ENCODE results near the gene CCDC186. TPM values are rescaled to one million over a fixed set of nuclear protein-coding genes. Genes with fewer than 3 reads are reported as not detected.

CCDC186 gene
- total RNA-seq, 1 experiment from 2014 or later: 20.9 TPM

DNA sequence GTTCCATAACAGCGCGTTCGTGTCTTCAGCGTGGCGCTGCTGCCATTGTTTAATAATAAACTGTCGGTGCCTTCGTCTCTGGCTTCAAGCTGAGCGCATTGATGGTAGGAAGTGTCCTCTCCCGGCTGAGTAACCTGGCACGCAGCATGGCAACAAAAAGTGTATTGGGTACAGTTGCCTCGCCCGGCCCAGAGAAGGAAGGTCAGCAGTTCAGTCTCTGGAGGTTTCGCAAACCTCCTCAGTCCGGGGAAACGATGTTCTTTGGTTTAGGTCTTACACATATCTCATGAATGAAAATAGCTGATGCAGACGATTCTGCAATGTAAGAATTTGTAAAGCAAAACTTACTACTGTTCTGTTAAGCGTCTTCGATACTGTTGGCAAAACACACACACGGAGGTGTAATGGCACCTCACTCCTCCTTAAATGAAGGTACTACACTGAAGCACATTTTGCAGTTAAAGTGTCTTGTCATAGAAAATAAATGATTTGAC lies 739 bp upstream of the CCDC186 start:
- intact Hi-C loops (cut with micrococcal nuclease): loop anchor here (1.0 to 2.0 kb wide), 2 partner anchors 96 to 127 kb away; no protein-coding TSS in a partner anchor
- DNase-seq (ENCODE audit: unreplicated experiment): peak; percentile 87
- H3K27me3 Mint-ChIP-seq (ENCODE audit: insufficient read depth, unreplicated experiment): no peaks in the 10 kb centered on the region
- peak overlapping the region; percentile 97 for H3K4me3 Mint-ChIP-seq (ENCODE audit: unreplicated experiment)
- ChIA-PET CTCF (no interaction called here), POLR2A (interaction anchor here (0.6 to 6.4 kb wide), 40 partner anchors 10 to 763 kb away, joined by 3 to 107 read pairs (median 4); partner anchors contain the start of genes CASP7, TRUB1 and VWA2)
- no peaks in the 10 kb centered on the region for H3K36me3 Mint-ChIP-seq (ENCODE audit: insufficient read depth, unreplicated experiment)
- H3K4me1 Mint-ChIP-seq (ENCODE audit: insufficient read depth, unreplicated experiment): peaks cover 6% of the 10 kb centered on the region
- no TSS peak for BruUV-seq (replicated peaks)
- TF ChIP-seq, protein P1, sequence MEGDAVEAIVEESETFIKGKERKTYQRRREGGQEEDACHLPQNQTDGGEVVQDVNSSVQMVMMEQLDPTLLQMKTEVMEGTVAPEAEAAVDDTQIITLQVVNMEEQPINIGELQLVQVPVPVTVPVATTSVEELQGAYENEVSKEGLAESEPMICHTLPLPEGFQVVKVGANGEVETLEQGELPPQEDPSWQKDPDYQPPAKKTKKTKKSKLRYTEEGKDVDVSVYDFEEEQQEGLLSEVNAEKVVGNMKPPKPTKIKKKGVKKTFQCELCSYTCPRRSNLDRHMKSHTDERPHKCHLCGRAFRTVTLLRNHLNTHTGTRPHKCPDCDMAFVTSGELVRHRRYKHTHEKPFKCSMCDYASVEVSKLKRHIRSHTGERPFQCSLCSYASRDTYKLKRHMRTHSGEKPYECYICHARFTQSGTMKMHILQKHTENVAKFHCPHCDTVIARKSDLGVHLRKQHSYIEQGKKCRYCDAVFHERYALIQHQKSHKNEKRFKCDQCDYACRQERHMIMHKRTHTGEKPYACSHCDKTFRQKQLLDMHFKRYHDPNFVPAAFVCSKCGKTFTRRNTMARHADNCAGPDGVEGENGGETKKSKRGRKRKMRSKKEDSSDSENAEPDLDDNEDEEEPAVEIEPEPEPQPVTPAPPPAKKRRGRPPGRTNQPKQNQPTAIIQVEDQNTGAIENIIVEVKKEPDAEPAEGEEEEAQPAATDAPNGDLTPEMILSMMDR (IDR thresholded peaks at IDR 0.05; ENCODE audit: unreplicated experiment): no peak
- H3K9me3 Mint-ChIP-seq (ENCODE audit: unreplicated experiment): no peaks in the 10 kb centered on the region
- peak overlapping the region; percentile 99 for H3K27ac Mint-ChIP-seq (ENCODE audit: low read depth, unreplicated experiment)

DNA sequence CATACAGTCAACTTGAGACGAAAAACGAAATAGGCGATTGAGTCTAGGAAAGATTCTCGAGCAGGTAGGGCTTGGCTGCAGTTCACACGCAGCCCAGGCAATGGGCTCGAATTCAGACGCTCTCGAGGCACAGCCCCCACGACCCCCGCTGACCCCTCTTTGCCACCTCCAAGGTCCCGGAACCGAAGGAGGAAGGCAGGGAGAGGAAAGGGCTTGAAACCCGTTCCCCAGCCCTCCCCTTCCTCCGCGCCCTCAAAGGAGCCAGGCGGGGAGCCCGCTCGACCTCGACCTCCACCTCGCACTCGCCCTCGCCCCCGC lies 441 bp downstream of the CCDC186 start:
- H3K36me3 Mint-ChIP-seq (ENCODE audit: insufficient read depth, unreplicated experiment): no peaks in the 10 kb centered on the region

DNA sequence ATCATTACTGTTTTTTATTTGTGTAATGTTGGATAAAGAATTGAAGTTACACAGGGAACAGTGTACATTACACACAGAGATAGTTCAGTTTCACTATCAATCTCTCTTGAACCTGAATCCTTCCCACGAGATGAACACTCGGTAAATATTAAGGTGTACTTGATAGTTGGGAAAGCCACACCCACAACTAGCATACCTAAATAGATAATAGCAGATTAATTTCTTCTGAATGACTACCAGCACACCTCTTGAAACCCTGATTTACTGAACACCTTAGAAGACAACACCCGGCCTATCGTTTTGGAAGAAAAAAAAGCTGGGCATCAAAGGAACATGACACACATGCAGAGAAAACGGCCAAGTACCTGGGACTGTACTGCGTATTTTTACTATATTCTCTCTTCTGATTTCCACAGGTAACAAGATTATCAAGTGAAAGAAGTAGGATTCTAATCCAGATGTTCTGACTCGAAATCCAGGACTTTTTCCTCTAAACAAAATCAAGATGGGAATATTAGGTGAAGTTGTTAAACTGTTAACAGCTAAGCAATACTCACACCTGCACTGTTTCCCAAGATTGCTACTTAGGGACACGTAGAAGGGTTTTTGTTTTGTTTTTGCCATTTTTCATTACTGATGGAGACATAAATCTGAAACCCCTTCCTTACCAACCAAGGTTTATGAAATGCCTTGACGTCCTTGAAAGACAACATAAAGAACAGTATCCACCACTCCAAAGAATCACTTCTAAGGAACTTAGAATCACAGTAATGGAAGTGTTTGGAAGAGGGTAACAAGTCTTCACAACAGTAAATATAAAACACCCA lies 1.0 kb downstream of the CCDC186 start:
- H3K4me3 Mint-ChIP-seq (ENCODE audit: unreplicated experiment): peak overlapping the region; percentile 97
- POLR2A ChIA-PET: interaction anchor here (0.6 to 6.4 kb wide), 12 partner anchors 10 to 316 kb away, joined by 3 to 107 read pairs (median 7); partner anchors contain the start of gene VWA2
- H3K27ac Mint-ChIP-seq (ENCODE audit: low read depth, unreplicated experiment): peak overlapping the region; percentile 99
- CTCF ChIA-PET: interaction anchor here (0.6 to 1.1 kb wide), 4 partner anchors 17 to 232 kb away, joined by 3 to 4 read pairs (median 3); no protein-coding TSS in a partner anchor
- DNase-seq (ENCODE audit: unreplicated experiment): peak; percentile 22
- TF ChIP-seq, protein P1 (IDR thresholded peaks at IDR 0.05; ENCODE audit: unreplicated experiment): no peak
- H3K36me3 Mint-ChIP-seq (ENCODE audit: insufficient read depth, unreplicated experiment): no peaks in the 10 kb centered on the region
- H3K9me3 Mint-ChIP-seq (ENCODE audit: unreplicated experiment): peaks cover 5% of the 10 kb centered on the region
- H3K27me3 Mint-ChIP-seq (ENCODE audit: insufficient read depth, unreplicated experiment): no peaks in the 10 kb centered on the region
- intact Hi-C loops (cut with micrococcal nuclease): loop anchor here (1.0 kb wide), 1 partner anchor 22 kb away; no protein-coding TSS in a partner anchor
- peaks cover 6% of the 10 kb centered on the region for H3K4me1 Mint-ChIP-seq (ENCODE audit: insufficient read depth, unreplicated experiment)
- BruUV-seq (replicated peaks): no TSS peak

More for the DNA sequence above, 441 bp downstream of the CCDC186 start:
- peak overlapping the region; percentile 99 for H3K27ac Mint-ChIP-seq (ENCODE audit: low read depth, unreplicated experiment)
- TSS peak; percentile 42 for BruUV-seq (replicated peaks)
- peaks cover 2% of the 10 kb centered on the region for H3K9me3 Mint-ChIP-seq (ENCODE audit: unreplicated experiment)
- peaks cover 6% of the 10 kb centered on the region for H3K4me1 Mint-ChIP-seq (ENCODE audit: insufficient read depth, unreplicated experiment)
- TF ChIP-seq, protein P1 (IDR thresholded peaks at IDR 0.05; ENCODE audit: unreplicated experiment): no peak
- intact Hi-C loops (cut with micrococcal nuclease): loop anchor here (1.0 kb wide), 1 partner anchor 22 kb away; no protein-coding TSS in a partner anchor
- DNase-seq (ENCODE audit: unreplicated experiment): peak; percentile 14
- ChIA-PET POLR2A (interaction anchor here (0.7 to 6.4 kb wide), 19 partner anchors 8 to 764 kb away, joined by 3 to 107 read pairs (median 4); partner anchors contain the start of genes CASP7, TRUB1 and VWA2), CTCF (interaction anchor here (0.6 to 1.1 kb wide), 2 partner anchors 18 to 231 kb away, joined by 3 read pairs; no protein-coding TSS in a partner anchor)
- peak overlapping the region; percentile 97 for H3K4me3 Mint-ChIP-seq (ENCODE audit: unreplicated experiment)
- H3K27me3 Mint-ChIP-seq (ENCODE audit: insufficient read depth, unreplicated experiment): no peaks in the 10 kb centered on the region

DNA sequence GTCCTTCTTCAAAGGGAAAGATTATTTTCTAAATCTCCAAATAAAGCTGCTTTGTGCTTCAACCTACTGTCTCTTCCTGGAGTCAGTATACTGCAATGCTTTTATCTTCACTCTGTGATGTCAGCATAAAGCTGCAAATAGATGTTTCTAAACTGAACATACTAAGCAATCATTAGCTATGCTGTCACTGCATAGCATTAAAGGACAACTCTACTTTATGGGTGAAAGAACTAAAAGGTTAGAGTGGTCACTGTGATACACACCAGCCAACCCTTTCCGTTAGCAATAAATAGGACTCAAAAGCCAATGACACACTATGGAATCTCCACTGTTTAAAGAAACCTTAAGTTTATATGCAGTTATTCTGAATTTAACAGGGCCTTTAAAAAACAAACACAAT lies 1.8 kb downstream of the CCDC186 start:
- DNase-seq (ENCODE audit: unreplicated experiment): no peak
- intact Hi-C loops (cut with micrococcal nuclease): no loop called here
- H3K4me1 Mint-ChIP-seq (ENCODE audit: insufficient read depth, unreplicated experiment): peaks cover 6% of the 10 kb centered on the region
- CTCF ChIA-PET: interaction anchor here (0.8 kb wide), 1 partner anchor 128 kb away, joined by 3 read pairs; no protein-coding TSS in a partner anchor
- POLR2A ChIA-PET: interaction anchor here (0.5 to 6.4 kb wide), 15 partner anchors 9 to 1513 kb away, joined by 3 to 107 read pairs (median 4); no protein-coding TSS in a partner anchor
- TF ChIP-seq, protein P1 (IDR thresholded peaks at IDR 0.05; ENCODE audit: unreplicated experiment): no peak
- peak overlapping the region; percentile 99 for H3K27ac Mint-ChIP-seq (ENCODE audit: low read depth, unreplicated experiment)
- no peaks in the 10 kb centered on the region for H3K27me3 Mint-ChIP-seq (ENCODE audit: insufficient read depth, unreplicated experiment)
- H3K36me3 Mint-ChIP-seq (ENCODE audit: insufficient read depth, unreplicated experiment): no peaks in the 10 kb centered on the region
- H3K9me3 Mint-ChIP-seq (ENCODE audit: unreplicated experiment): peaks cover 5% of the 10 kb centered on the region
- H3K4me3 Mint-ChIP-seq (ENCODE audit: unreplicated experiment): peak overlapping the region; percentile 97
- BruUV-seq (replicated peaks): no TSS peak
